WI38 (cell line): ENCODE data around the gene MAN2A2.

Source experiments
- H3K4me3 ChIP-seq: 2 replicates; pipeline ENCODE4 v1.5.1; 2011; ENCODE audit warnings: low read depth, mild to moderate bottlenecking, control low read depth, low read length
- CTCF ChIP-seq: IDR thresholded peaks from 2 replicates; pipeline ENCODE4 v1.5.1; 2012; ENCODE audit warnings: low read depth, mild to moderate bottlenecking, control low read depth, low read length

The MAN2A2 gene

GRCh38 chr15:90913398-90913944 is 10.4 kb downstream of the MAN2A2 start:
- no peak overlapping the region for H3K4me3 ChIP-seq
- no peak for TF ChIP-seq CTCF

- TF ChIP-seq CTCF = no peak
- no peak overlapping the region for H3K4me3 ChIP-seq
These were observed 11.4 kb downstream of the MAN2A2 start for GRCh38 chr15:90914305-90915080.

- TF ChIP-seq CTCF = no peak
- no peak overlapping the region for H3K4me3 ChIP-seq
These were observed 12.2 kb downstream of the MAN2A2 start for GRCh38 chr15:90915216-90915807.

GRCh38 chr15:90915808-90916440 is 12.8 kb downstream of the MAN2A2 start:
- no peak overlapping the region for H3K4me3 ChIP-seq
- no peak for TF ChIP-seq CTCF

GRCh38 chr15:90916461-90916860 is 13.4 kb downstream of the MAN2A2 start:
- no peak for TF ChIP-seq CTCF
- H3K4me3 ChIP-seq = no peak overlapping the region

- TF ChIP-seq CTCF = no peak
- H3K4me3 ChIP-seq = no peak overlapping the region
These were observed 14.5 kb downstream of the MAN2A2 start for GRCh38 chr15:90917569-90917968.
